Choroid plexus epithelial cell (primary cell): Measurements from ENCODE around the gene NR6A1.

Source experiments
- DNase-seq: peaks from one replicate; pipeline ENCODE4 v3.0.0-alpha.2; 2010; ENCODE audit warnings: low read depth
- H3K4me3 ChIP-seq: 2 replicates; pipeline ENCODE4 v1.5.1; 2011; ENCODE audit warnings: low read depth, mild to moderate bottlenecking, control low read depth, low read length, moderate library complexity
- CTCF ChIP-seq: conservative IDR thresholded peaks from 2 replicates; pipeline ENCODE4 v1.5.1; 2011; ENCODE audit warnings: low read depth, mild to moderate bottlenecking, control low read depth, inconsistent platforms, low read length, moderate library complexity

Gene NR6A1

GRCh38 chr9:124551472-124552272, 219.4 kb downstream of the NR6A1 start:
- peak; percentile 84 for DNase-seq
- TF ChIP-seq CTCF, result peak; percentile 96
- H3K4me3 ChIP-seq, result no peak overlapping the region

GRCh38 chr9:124550072-124550471, 221.0 kb downstream of the NR6A1 start:
- DNase-seq, result no peak
- TF ChIP-seq CTCF, result no peak
- no peak overlapping the region for H3K4me3 ChIP-seq

- no peak for TF ChIP-seq CTCF
- no peak for DNase-seq
- H3K4me3 ChIP-seq, result no peak overlapping the region
These were observed 222.1 kb downstream of the NR6A1 start for GRCh38 chr9:124549016-124549415.

- no peak for TF ChIP-seq CTCF
- no peak for DNase-seq
- H3K4me3 ChIP-seq, result no peak overlapping the region
These were observed 226.6 kb downstream of the NR6A1 start for GRCh38 chr9:124544535-124544934.

- TF ChIP-seq CTCF, result no peak
- no peak overlapping the region for H3K4me3 ChIP-seq
- no peak for DNase-seq
These were observed 229.3 kb downstream of the NR6A1 start for GRCh38 chr9:124541824-124542223.

GRCh38 chr9:124537926-124538325, 233.2 kb downstream of the NR6A1 start:
- TF ChIP-seq CTCF, result no peak
- DNase-seq, result no peak
- no peak overlapping the region for H3K4me3 ChIP-seq

GRCh38 chr9:124535846-124536245, 235.3 kb downstream of the NR6A1 start:
- DNase-seq, result no peak
- TF ChIP-seq CTCF, result no peak

More at GRCh38 chr9:124535846-124536245, 235.3 kb downstream of the NR6A1 start:
- no peak overlapping the region for H3K4me3 ChIP-seq
